H1 (cell line): ENCODE data around the gene FAM216A. TPM values are rescaled to one million over a fixed set of nuclear protein-coding genes. Genes with fewer than 3 reads are reported as not detected.

ENCODE experiments used
- BRCA1 ChIP-seq: IDR thresholded peaks from 2 replicates; pipeline ENCODE4 v1.6.1; 2012; ENCODE audit warnings: low read depth, low read length, improper control_type of control experiment
- CBX8 ChIP-seq: fragments of 300-800, 300-1000 bp; sonication (generic); IDR thresholded peaks from 2 replicates; pipeline ENCODE4 v1.7.1; 2016; ENCODE audit warnings: low read depth, low read length, borderline replicate concordance
- NANOG ChIP-seq: IDR thresholded peaks from 2 replicates; pipeline ENCODE4 v1.6.1; 2011; ENCODE audit warnings: low read length, low read depth, mild to moderate bottlenecking, inconsistent platforms; ENCODE audit not compliant: insufficient read depth, poor library complexity, severe bottlenecking
- POLR2AphosphoS5 ChIP-seq: IDR thresholded peaks from 2 replicates; pipeline ENCODE4 v1.6.1; 2011; ENCODE audit warnings: low read depth, low read length
- RBBP5 ChIP-seq: IDR thresholded peaks from 2 replicates; pipeline ENCODE4 v1.7.1; 2012; ENCODE audit warnings: low read depth, mild to moderate bottlenecking, inconsistent platforms, low read length, moderate library complexity, borderline replicate concordance
- SP2 ChIP-seq: IDR thresholded peaks from 2 replicates; pipeline ENCODE4 v1.6.1; 2012; ENCODE audit warnings: mild to moderate bottlenecking, low read length, inconsistent platforms
- SUZ12 ChIP-seq: fragments of 200-600 bp; sonication (generic); IDR thresholded peaks from 2 replicates; pipeline ENCODE4 v1.6.1; 2012; ENCODE audit warnings: mild to moderate bottlenecking, inconsistent platforms, low read length, moderate library complexity, mixed read lengths
- TEAD4 ChIP-seq: IDR thresholded peaks from 2 replicates; pipeline ENCODE4 v1.6.1; 2012; ENCODE audit warnings: low read depth, low read length, inconsistent platforms, mixed read lengths
- polyA plus RNA-seq, 7 experiments: library from polyadenylated mRNA; depleted of rRNA in 3 of 7; stranded (reverse) in 5 of 7; unstranded in 2 of 7; fragments of >200 nt in 5 of 7; fragments of 200-250 nt in 2 of 7; gene quantifications; 1 replicate in 5 of 7; 2 replicates in 1 of 7; 4 replicates in 1 of 7; pipeline versions ENCODE4 v1.2.1 to v1.2.3, GENCODE V29; 2011 to 2013; ENCODE audit warnings: missing spikeins in 2 of 7, mixed read lengths in 2 of 7
- total RNA-seq: library from RNA; stranded (reverse); fragmentation: NEBNext Ultra II Directional; extraction: Animal tissue kit (Norgen Biotek cat#: 25700); gene quantifications from 2 replicates; pipeline ENCODE4 v1.2.1, GENCODE V29; 2021
- TF ChIP-seq, protein P1 (sequence below), 3 experiments: IDR thresholded peaks; 1 replicate in 2 of 3; 2 replicates in 1 of 3; pipeline versions ENCODE4 v1.5.1 to v1.6.1; 2011; ENCODE audit warnings: low read length in 3 of 3, mild to moderate bottlenecking in 3 of 3, inconsistent platforms in 2 of 3, low read depth in 1 of 3, moderate library complexity in 1 of 3; ENCODE audit not compliant: insufficient read depth in 1 of 3; ENCODE audit errors: control extremely low read depth in 1 of 3

FAM216A gene
- total and polyA plus RNA-seq, 2 of the 8 experiments (the other 6 are each of a cell fraction or from before 2014, with no cell fraction given): 19.8 to 24.6 TPM

DNA sequence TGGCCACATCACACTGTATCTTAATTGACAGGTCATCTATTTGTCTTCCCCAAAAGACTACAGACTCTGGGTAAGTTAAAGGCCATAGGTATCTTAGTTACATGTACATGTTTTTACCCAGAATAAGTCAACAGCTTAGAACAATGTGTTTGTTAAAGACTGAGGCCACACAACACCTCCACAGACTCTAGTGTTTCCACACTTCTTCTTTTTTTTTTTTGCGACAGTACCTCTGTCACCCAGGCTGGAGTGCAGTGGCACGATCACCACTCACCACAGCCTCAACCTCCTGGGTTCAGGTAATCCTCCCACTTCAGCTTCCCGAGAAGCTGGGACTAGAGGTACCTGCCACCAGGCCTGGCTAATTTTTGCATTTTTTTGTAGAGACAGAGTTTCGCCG, 1.9 kb upstream of the FAM216A start (continued):
- TF ChIP-seq, protein P1, sequence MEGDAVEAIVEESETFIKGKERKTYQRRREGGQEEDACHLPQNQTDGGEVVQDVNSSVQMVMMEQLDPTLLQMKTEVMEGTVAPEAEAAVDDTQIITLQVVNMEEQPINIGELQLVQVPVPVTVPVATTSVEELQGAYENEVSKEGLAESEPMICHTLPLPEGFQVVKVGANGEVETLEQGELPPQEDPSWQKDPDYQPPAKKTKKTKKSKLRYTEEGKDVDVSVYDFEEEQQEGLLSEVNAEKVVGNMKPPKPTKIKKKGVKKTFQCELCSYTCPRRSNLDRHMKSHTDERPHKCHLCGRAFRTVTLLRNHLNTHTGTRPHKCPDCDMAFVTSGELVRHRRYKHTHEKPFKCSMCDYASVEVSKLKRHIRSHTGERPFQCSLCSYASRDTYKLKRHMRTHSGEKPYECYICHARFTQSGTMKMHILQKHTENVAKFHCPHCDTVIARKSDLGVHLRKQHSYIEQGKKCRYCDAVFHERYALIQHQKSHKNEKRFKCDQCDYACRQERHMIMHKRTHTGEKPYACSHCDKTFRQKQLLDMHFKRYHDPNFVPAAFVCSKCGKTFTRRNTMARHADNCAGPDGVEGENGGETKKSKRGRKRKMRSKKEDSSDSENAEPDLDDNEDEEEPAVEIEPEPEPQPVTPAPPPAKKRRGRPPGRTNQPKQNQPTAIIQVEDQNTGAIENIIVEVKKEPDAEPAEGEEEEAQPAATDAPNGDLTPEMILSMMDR (IDR thresholded peaks at IDR 0.05; ENCODE audit: control extremely low read depth in 1 of 3, insufficient read depth in 1 of 3, low read depth in 1 of 3, low read length in 3 of 3): no peak
- TF ChIP-seq RBBP5: no peak
- no peak for TF ChIP-seq CBX8
- no peak for TF ChIP-seq SP2
- TF ChIP-seq SUZ12: no peak
- no peak for TF ChIP-seq POLR2AphosphoS5
- no peak for TF ChIP-seq TEAD4
- no peak for TF ChIP-seq NANOG
- TF ChIP-seq BRCA1: no peak
